HCT116 (cell line): ENCODE data around the gene PAX6.

ENCODE experiments used
- CEBPB ChIP-seq: IDR thresholded peaks from 2 replicates; pipeline ENCODE4 v1.6.1; 2012; ENCODE audit warnings: low read depth
- EZH2 ChIP-seq: fragments of 200-600 bp; sonication (generic); IDR thresholded peaks from 2 replicates; pipeline ENCODE4 v1.6.1; 2017; ENCODE audit warnings: antibody characterized with exemption, mixed run types
- JUND ChIP-seq: IDR thresholded peaks from 2 replicates; pipeline ENCODE4 v1.6.1; 2012
- POLR2A ChIP-seq: IDR thresholded peaks from 2 replicates; pipeline ENCODE4 v1.7.0; 2011; ENCODE audit warnings: borderline replicate concordance; ENCODE audit not compliant: insufficient read depth, insufficient read length; ENCODE audit errors: extremely low read depth
- POLR2AphosphoS5 ChIP-seq: IDR thresholded peaks from 2 replicates; pipeline ENCODE4 v1.6.1; 2011; ENCODE audit warnings: mild to moderate bottlenecking, low read depth, low read length, moderate library complexity
- RAD21 ChIP-seq: IDR thresholded peaks from 2 replicates; pipeline ENCODE4 v1.6.1; 2012; ENCODE audit warnings: low read depth, mild to moderate bottlenecking
- SIN3A ChIP-seq: IDR thresholded peaks from 2 replicates; pipeline ENCODE4 v1.6.1; 2012; ENCODE audit warnings: low read depth
- TCF7L2 ChIP-seq: IDR thresholded peaks from 2 replicates; pipeline ENCODE4 v1.7.0; 2011; ENCODE audit warnings: borderline replicate concordance, inconsistent platforms; ENCODE audit not compliant: insufficient read depth, insufficient read length; ENCODE audit errors: extremely low read depth
- YY1 ChIP-seq: IDR thresholded peaks from 2 replicates; pipeline ENCODE4 v1.6.1; 2011; ENCODE audit warnings: low read length, low read depth, moderate library complexity, mild to moderate bottlenecking; ENCODE audit not compliant: insufficient replicate concordance; ENCODE audit errors: extremely low read depth
- ZFX ChIP-seq: fragments of 450-650 bp; IDR thresholded peaks from 2 replicates; pipeline ENCODE4 v1.6.1; 2017
- ZNF274 ChIP-seq: fragments of 200-500 bp; sonication (Bioruptor generic); IDR thresholded peaks from 2 replicates; pipeline ENCODE4 v1.6.1; 2014; ENCODE audit warnings: mild to moderate bottlenecking, low read depth, low read length, inconsistent platforms
- TF ChIP-seq, protein P1 (sequence below), 3 experiments: fragments of 200-600 bp in 1 of 3; sonication (generic) in 1 of 3; IDR thresholded peaks in 2 of 3; conservative IDR thresholded peaks in 1 of 3; 2 replicates each; pipeline ENCODE4 v1.5.1; 2012 to 2017; ENCODE audit warnings: low read depth in 2 of 3, low read length in 2 of 3, antibody characterized with exemption in 1 of 3, borderline replicate concordance in 1 of 3, control low read depth in 1 of 3, mild to moderate bottlenecking in 1 of 3, mixed read lengths in 1 of 3, mixed run types in 1 of 3, moderate library complexity in 1 of 3; ENCODE audit not compliant: insufficient read depth in 1 of 3
- TF ChIP-seq, protein P2 (sequence below): IDR thresholded peaks from 2 replicates; pipeline ENCODE4 v1.6.1; 2011; ENCODE audit warnings: mild to moderate bottlenecking, low read length, moderate library complexity; ENCODE audit not compliant: insufficient replicate concordance; ENCODE audit errors: extremely low read depth
- TF ChIP-seq, protein P3 (sequence below): IDR thresholded peaks from 2 replicates; pipeline ENCODE4 v1.6.1; 2012; ENCODE audit warnings: low read depth

DNA sequence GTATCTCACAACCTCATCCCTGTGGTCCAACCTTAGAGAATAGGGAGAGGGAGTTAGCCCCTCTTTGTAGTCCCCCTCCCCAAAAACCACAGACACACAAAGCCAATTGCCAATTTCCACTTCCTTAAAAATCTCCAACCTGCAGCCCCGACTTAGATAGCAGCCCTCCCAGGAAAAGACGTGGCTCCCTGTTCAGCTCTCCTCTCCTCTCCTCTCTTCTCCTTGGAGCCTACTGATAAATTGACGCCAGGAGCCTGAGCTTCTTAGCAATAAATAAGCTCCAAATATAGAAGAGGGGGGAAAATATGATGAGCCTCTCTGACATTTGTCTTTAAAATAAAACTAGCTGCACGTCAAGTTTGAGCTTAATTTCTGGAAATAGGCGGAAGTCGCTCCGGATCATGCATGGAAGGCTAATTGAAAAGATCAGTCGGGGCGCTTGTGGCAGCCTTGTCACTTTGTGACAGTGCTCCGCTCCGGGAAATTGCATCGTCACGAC lies 7.3 kb downstream of the PAX6 start:
- no peak for TF ChIP-seq TCF7L2
- TF ChIP-seq POLR2AphosphoS5 = no peak
- TF ChIP-seq, protein P1, sequence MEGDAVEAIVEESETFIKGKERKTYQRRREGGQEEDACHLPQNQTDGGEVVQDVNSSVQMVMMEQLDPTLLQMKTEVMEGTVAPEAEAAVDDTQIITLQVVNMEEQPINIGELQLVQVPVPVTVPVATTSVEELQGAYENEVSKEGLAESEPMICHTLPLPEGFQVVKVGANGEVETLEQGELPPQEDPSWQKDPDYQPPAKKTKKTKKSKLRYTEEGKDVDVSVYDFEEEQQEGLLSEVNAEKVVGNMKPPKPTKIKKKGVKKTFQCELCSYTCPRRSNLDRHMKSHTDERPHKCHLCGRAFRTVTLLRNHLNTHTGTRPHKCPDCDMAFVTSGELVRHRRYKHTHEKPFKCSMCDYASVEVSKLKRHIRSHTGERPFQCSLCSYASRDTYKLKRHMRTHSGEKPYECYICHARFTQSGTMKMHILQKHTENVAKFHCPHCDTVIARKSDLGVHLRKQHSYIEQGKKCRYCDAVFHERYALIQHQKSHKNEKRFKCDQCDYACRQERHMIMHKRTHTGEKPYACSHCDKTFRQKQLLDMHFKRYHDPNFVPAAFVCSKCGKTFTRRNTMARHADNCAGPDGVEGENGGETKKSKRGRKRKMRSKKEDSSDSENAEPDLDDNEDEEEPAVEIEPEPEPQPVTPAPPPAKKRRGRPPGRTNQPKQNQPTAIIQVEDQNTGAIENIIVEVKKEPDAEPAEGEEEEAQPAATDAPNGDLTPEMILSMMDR (IDR thresholded peaks at IDR 0.05 in 2 of 3, conservative IDR thresholded peaks at IDR 0.05 in 1 of 3; ENCODE audit: borderline replicate concordance in 1 of 3, insufficient read depth in 1 of 3, low read depth in 2 of 3, low read length in 2 of 3) = no peak
- TF ChIP-seq EZH2 = no peak
- TF ChIP-seq, protein P2, sequence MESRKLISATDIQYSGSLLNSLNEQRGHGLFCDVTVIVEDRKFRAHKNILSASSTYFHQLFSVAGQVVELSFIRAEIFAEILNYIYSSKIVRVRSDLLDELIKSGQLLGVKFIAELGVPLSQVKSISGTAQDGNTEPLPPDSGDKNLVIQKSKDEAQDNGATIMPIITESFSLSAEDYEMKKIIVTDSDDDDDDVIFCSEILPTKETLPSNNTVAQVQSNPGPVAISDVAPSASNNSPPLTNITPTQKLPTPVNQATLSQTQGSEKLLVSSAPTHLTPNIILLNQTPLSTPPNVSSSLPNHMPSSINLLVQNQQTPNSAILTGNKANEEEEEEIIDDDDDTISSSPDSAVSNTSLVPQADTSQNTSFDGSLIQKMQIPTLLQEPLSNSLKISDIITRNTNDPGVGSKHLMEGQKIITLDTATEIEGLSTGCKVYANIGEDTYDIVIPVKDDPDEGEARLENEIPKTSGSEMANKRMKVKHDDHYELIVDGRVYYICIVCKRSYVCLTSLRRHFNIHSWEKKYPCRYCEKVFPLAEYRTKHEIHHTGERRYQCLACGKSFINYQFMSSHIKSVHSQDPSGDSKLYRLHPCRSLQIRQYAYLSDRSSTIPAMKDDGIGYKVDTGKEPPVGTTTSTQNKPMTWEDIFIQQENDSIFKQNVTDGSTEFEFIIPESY = no peak
- no peak for TF ChIP-seq POLR2A
- TF ChIP-seq JUND = no peak
- no peak for TF ChIP-seq ZNF274
- TF ChIP-seq RAD21 = no peak
- TF ChIP-seq CEBPB = no peak
- TF ChIP-seq SIN3A = no peak
- TF ChIP-seq, protein P3, sequence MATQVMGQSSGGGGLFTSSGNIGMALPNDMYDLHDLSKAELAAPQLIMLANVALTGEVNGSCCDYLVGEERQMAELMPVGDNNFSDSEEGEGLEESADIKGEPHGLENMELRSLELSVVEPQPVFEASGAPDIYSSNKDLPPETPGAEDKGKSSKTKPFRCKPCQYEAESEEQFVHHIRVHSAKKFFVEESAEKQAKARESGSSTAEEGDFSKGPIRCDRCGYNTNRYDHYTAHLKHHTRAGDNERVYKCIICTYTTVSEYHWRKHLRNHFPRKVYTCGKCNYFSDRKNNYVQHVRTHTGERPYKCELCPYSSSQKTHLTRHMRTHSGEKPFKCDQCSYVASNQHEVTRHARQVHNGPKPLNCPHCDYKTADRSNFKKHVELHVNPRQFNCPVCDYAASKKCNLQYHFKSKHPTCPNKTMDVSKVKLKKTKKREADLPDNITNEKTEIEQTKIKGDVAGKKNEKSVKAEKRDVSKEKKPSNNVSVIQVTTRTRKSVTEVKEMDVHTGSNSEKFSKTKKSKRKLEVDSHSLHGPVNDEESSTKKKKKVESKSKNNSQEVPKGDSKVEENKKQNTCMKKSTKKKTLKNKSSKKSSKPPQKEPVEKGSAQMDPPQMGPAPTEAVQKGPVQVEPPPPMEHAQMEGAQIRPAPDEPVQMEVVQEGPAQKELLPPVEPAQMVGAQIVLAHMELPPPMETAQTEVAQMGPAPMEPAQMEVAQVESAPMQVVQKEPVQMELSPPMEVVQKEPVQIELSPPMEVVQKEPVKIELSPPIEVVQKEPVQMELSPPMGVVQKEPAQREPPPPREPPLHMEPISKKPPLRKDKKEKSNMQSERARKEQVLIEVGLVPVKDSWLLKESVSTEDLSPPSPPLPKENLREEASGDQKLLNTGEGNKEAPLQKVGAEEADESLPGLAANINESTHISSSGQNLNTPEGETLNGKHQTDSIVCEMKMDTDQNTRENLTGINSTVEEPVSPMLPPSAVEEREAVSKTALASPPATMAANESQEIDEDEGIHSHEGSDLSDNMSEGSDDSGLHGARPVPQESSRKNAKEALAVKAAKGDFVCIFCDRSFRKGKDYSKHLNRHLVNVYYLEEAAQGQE = no peak
- no peak for TF ChIP-seq YY1
- TF ChIP-seq ZFX = no peak
